ENCODE results near the gene GUCA2B.

DNA sequence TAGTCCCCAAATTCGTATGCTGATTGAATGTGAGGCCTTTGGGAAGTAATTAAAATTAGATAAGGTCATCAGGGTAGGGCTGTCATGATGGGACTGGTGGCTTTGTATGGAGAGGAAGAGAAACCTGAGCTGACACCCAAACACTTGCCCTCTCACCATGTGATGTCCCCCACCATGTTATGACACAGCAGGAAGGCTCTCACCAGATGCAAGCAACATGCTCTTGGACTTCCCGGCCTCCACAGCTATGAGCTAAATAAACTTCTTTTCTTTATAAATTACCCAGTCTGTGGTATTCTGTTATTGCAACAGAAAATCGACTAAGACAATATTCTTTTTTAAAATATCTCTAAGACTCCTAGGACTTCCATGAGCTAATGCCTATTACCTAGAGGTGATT lies 43.6 kb upstream of the GUCA2B start:
- TF ChIP-seq, protein P1, sequence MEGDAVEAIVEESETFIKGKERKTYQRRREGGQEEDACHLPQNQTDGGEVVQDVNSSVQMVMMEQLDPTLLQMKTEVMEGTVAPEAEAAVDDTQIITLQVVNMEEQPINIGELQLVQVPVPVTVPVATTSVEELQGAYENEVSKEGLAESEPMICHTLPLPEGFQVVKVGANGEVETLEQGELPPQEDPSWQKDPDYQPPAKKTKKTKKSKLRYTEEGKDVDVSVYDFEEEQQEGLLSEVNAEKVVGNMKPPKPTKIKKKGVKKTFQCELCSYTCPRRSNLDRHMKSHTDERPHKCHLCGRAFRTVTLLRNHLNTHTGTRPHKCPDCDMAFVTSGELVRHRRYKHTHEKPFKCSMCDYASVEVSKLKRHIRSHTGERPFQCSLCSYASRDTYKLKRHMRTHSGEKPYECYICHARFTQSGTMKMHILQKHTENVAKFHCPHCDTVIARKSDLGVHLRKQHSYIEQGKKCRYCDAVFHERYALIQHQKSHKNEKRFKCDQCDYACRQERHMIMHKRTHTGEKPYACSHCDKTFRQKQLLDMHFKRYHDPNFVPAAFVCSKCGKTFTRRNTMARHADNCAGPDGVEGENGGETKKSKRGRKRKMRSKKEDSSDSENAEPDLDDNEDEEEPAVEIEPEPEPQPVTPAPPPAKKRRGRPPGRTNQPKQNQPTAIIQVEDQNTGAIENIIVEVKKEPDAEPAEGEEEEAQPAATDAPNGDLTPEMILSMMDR (IDR thresholded peaks at IDR 0.05 in 4 of 5, conservative IDR thresholded peaks at IDR 0.05 in 1 of 5): no peak
- TF ChIP-seq POLR2A (IDR thresholded peaks at IDR 0.05): no peak
